H1 (cell line): Measurements from ENCODE around the gene LRRC37A. TPM values are rescaled to one million over a fixed set of nuclear protein-coding genes. Genes with fewer than 3 reads are reported as not detected.
"Not testable (repeated sequence)": the region's sequence is repeated elsewhere in the genome, so short reads cannot be mapped to it uniquely, and the experiment has no call there.

Experiments
- CTCF ChIA-PET: fragments of 300-600 bp; sonication (Branson Sonifier 250); formaldehyde crosslinking; loops from one replicate; lab custom pipeline; 2021; ENCODE audit not compliant: partially characterized antibody; lab: Charles Lee
- POLR2A ChIA-PET: fragments of 300-600 bp; sonication (Branson Sonifier 250); formaldehyde crosslinking; loops from one replicate; lab custom pipeline; 2021; ENCODE audit warnings: inconsistent platforms; ENCODE audit not compliant: partially characterized antibody; lab: Charles Lee
- DNase-seq, 2 experiments: peaks; one replicate each; pipeline versions ENCODE4 v3.0.0 to v3.0.0-alpha.2; 2010 to 2022; ENCODE audit warnings: low spot score in 2 of 2, low read depth in 1 of 2, mixed read lengths in 1 of 2
- FAIRE-seq: peaks from 2 replicates; lab custom pipeline; 2011; peaks lifted over from hg19 to GRCh38; lab: Jason Lieb, UNC
- H2AFZ ChIP-seq: 2 replicates; pipeline ENCODE4 v1.8.1; 2012; ENCODE audit warnings: low read length, inconsistent platforms
- H2AK5ac ChIP-seq: 2 replicates; pipeline ENCODE4 v1.6.1; 2013; ENCODE audit warnings: low read depth, low read length
- H2BK120ac ChIP-seq: replicated peaks from 2 replicates; pipeline ENCODE3; 2013; ENCODE audit warnings: low read depth, low read length, inconsistent platforms
- H2BK12ac ChIP-seq: 2 replicates; pipeline ENCODE4 v1.6.1; 2013; ENCODE audit warnings: low read depth, low read length
- H2BK15ac ChIP-seq: 2 replicates; pipeline ENCODE4 v1.6.1; 2013; ENCODE audit warnings: low read length
- H2BK20ac ChIP-seq: 2 replicates; pipeline ENCODE4 v1.6.1; 2013; ENCODE audit warnings: low read length
- H2BK5ac ChIP-seq: 2 replicates; pipeline ENCODE4 v1.6.1; 2013; ENCODE audit warnings: low read depth, low read length
- H3K14ac ChIP-seq: 2 replicates; pipeline ENCODE4 v1.6.1; 2013; ENCODE audit warnings: inconsistent platforms; ENCODE audit not compliant: insufficient read length
- H3K18ac ChIP-seq: 2 replicates; pipeline ENCODE4 v1.6.1; 2013; ENCODE audit warnings: low read length; ENCODE audit errors: extremely low read depth
- H3K23ac ChIP-seq: 2 replicates; pipeline ENCODE4 v1.6.1; 2013; ENCODE audit warnings: inconsistent platforms; ENCODE audit not compliant: insufficient read length
- H3K23me2 ChIP-seq: 2 replicates; pipeline ENCODE4 v1.6.1; 2013; ENCODE audit warnings: low read depth, low read length
- H3K27ac ChIP-seq: 2 replicates; pipeline ENCODE4 v1.6.1; 2011; ENCODE audit warnings: low read depth, low read length, inconsistent platforms
- H3K27me3 ChIP-seq, 4 experiments: replicated peaks in 1 of 4; 1 replicate in 1 of 4; 2 replicates in 3 of 4; pipeline versions ENCODE4 v1.6.1 to v1.8.1; 2011 to 2013; ENCODE audit warnings: low read length in 3 of 4, mild to moderate bottlenecking in 3 of 4, inconsistent platforms in 2 of 4, mixed read lengths in 2 of 4, moderate library complexity in 1 of 4; ENCODE audit not compliant: control insufficient read depth in 3 of 4, insufficient read depth in 3 of 4; ENCODE audit errors: extremely low read depth in 1 of 4
- H3K36me3 ChIP-seq, 4 experiments: 2 replicates each; pipeline versions ENCODE4 v1.6.1 to v1.8.1; 2011 to 2013; ENCODE audit warnings: mild to moderate bottlenecking in 4 of 4, low read length in 3 of 4, moderate library complexity in 2 of 4, control low read depth in 1 of 4, inconsistent platforms in 1 of 4; ENCODE audit not compliant: insufficient read depth in 4 of 4, control insufficient read depth in 2 of 4
- H3K4ac ChIP-seq: replicated peaks from 2 replicates; pipeline ENCODE3; 2013; ENCODE audit warnings: low read length, low read depth, mixed read lengths, inconsistent platforms; ENCODE audit not compliant: insufficient read length
- H3K4me1 ChIP-seq, 4 experiments: replicated peaks in 1 of 4; 1 replicate in 1 of 4; 2 replicates in 3 of 4; pipeline versions ENCODE4 v1.6.1 to v1.8.1; 2011 to 2013; ENCODE audit warnings: low read length in 3 of 4, inconsistent platforms in 2 of 4, mixed read lengths in 1 of 4; ENCODE audit not compliant: insufficient read depth in 4 of 4, control insufficient read depth in 3 of 4
- H3K4me2 ChIP-seq, 2 experiments: 2 replicates each; pipeline versions ENCODE4 v1.6.1 to v1.8.1; 2011 to 2013; ENCODE audit warnings: low read depth in 2 of 2, low read length in 2 of 2, control low read depth in 1 of 2, inconsistent platforms in 1 of 2, mild to moderate bottlenecking in 1 of 2; ENCODE audit not compliant: insufficient read depth in 1 of 2
- H3K4me3 ChIP-seq, 4 experiments: fragments of 200-600, 300-600 bp in 1 of 4; sonication (generic), shearing (Covaris generic), sonication (Bioruptor Twin) in 1 of 4; 2 replicates each; pipeline versions ENCODE4 v1.5.1 to v1.8.1; 2011 to 2016; ENCODE audit warnings: low read length in 4 of 4, low read depth in 3 of 4, control low read depth in 2 of 4, inconsistent platforms in 2 of 4, mild to moderate bottlenecking in 2 of 4, mixed read lengths in 1 of 4, moderate library complexity in 1 of 4; ENCODE audit not compliant: insufficient read depth in 2 of 4; ENCODE audit errors: extremely low read depth in 1 of 4
- H3K56ac ChIP-seq: replicated peaks from 2 replicates; pipeline ENCODE3; 2013; ENCODE audit warnings: low read depth, mild to moderate bottlenecking, mixed read lengths, low read length, inconsistent platforms; ENCODE audit not compliant: insufficient read length
- H3K79me1 ChIP-seq: 2 replicates; pipeline ENCODE4 v1.6.1; 2013; ENCODE audit warnings: low read depth, low read length, control low read depth
- H3K79me2 ChIP-seq, 2 experiments: 2 replicates each; pipeline versions ENCODE4 v1.6.1 to v1.8.1; 2012 to 2013; ENCODE audit warnings: low read length in 2 of 2, mild to moderate bottlenecking in 2 of 2, inconsistent platforms in 1 of 2; ENCODE audit not compliant: insufficient read depth in 2 of 2, control insufficient read depth in 1 of 2
- H3K9ac ChIP-seq, 4 experiments: replicated peaks in 1 of 4; 1 replicate in 1 of 4; 2 replicates in 3 of 4; pipeline versions ENCODE4 v1.6.1 to v1.8.1; 2011 to 2013; ENCODE audit warnings: low read depth in 3 of 4, low read length in 3 of 4, control low read depth in 2 of 4, mild to moderate bottlenecking in 2 of 4, moderate library complexity in 2 of 4, inconsistent platforms in 1 of 4; ENCODE audit errors: extremely low read depth in 1 of 4
- H3K9me3 ChIP-seq, 2 experiments: 2 replicates each; pipeline versions ENCODE4 v1.6.1 to v1.8.1; 2012 to 2013; ENCODE audit warnings: mild to moderate bottlenecking in 2 of 2, moderate library complexity in 2 of 2, control low read depth in 1 of 2, inconsistent platforms in 1 of 2, low read depth in 1 of 2, low read length in 1 of 2, mixed read lengths in 1 of 2; ENCODE audit not compliant: insufficient read depth in 2 of 2
- H4K20me1 ChIP-seq, 2 experiments: replicated peaks in 1 of 2; 2 replicates each; pipeline versions ENCODE3 to v1.8.1; 2011 to 2013; ENCODE audit warnings: inconsistent platforms in 2 of 2, low read length in 2 of 2, mild to moderate bottlenecking in 1 of 2; ENCODE audit not compliant: insufficient read depth in 2 of 2, control insufficient read depth in 1 of 2
- H4K5ac ChIP-seq: 2 replicates; pipeline ENCODE4 v1.6.1; 2013; ENCODE audit warnings: low read length, low read depth, mixed read lengths, inconsistent platforms; ENCODE audit not compliant: insufficient read length
- H4K8ac ChIP-seq: 2 replicates; pipeline ENCODE4 v1.8.0; 2013; ENCODE audit warnings: mild to moderate bottlenecking, moderate library complexity, low read length, inconsistent platforms; ENCODE audit not compliant: insufficient read depth; ENCODE audit errors: extremely low read depth
- H4K91ac ChIP-seq: replicated peaks from 2 replicates; pipeline ENCODE3; 2013; ENCODE audit warnings: low read length, mixed read lengths, inconsistent platforms; ENCODE audit not compliant: insufficient read length
- SP1 ChIP-seq: IDR thresholded peaks from 2 replicates; pipeline ENCODE4 v1.6.1; 2011; ENCODE audit warnings: low read depth, low read length
- WGBS, 2 experiments: shearing (Covaris generic) in 1 of 2; methylation state at CpG; one replicate each; pipeline versions ENCODE4 v1.1.6 to v1.1.7; 2013 to 2015; ENCODE audit warnings: low lambda C conversion rate in 2 of 2, mixed read lengths in 2 of 2, inconsistent platforms in 1 of 2, low coverage in 1 of 2, missing lambda C conversion rate in 1 of 2; ENCODE audit not compliant: insufficient replicate concordance in 2 of 2, insufficient coverage in 1 of 2, insufficient read length in 1 of 2; ENCODE audit errors: extremely low coverage in 1 of 2, missing lambda C conversion rate in 1 of 2; 5-methylcytosine and 5-hydroxymethylcytosine counted together
- polyA plus RNA-seq, 7 experiments: library from polyadenylated mRNA; depleted of rRNA in 3 of 7; stranded (reverse) in 5 of 7; unstranded in 2 of 7; fragments of >200 nt in 5 of 7; fragments of 200-250 nt in 2 of 7; gene quantifications; 1 replicate in 5 of 7; 2 replicates in 1 of 7; 4 replicates in 1 of 7; pipeline versions ENCODE4 v1.2.1 to v1.2.3, GENCODE V29; 2011 to 2013; ENCODE audit warnings: missing spikeins in 2 of 7, mixed read lengths in 2 of 7
- total RNA-seq: library from RNA; stranded (reverse); fragmentation: NEBNext Ultra II Directional; extraction: Animal tissue kit (Norgen Biotek cat#: 25700); gene quantifications from 2 replicates; pipeline ENCODE4 v1.2.1, GENCODE V29; 2021

The LRRC37A gene
- total and polyA plus RNA-seq, 2 of the 8 experiments (the other 6 are each of a cell fraction or from before 2014, with no cell fraction given) = 1.4 to 2.9 TPM

DNA sequence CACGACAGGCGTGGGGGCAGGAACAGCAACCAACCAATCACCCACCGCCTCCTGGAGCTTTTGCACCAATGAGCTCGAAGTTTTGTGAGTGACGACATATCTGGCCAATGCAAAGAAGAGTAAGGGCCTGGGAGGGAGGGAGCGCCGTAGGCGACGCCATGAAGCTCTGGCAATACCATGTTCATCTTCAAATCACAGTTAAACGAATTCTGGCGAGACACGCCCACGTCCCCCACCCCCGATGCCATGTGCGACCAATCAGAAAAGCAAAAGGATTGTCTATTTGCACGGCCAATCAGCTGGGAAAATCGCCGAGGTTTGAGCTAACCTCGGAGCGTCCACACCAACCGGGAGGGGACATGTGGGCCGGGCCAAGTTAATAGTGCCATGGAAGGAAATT lies 66.8 kb downstream of the LRRC37A start, which contains the start of gene ARL17B:
Gene ARL17B, minus strand, starts transcription at position 12 of the 400 bp plus-strand sequence. CDS start 3,369 bp downstream, outside the sequence.
- no CpG with 5 or more reads among the region's 22 CpGs for WGBS, 2 experiments
- not testable (repeated sequence) for H3K36me3 ChIP-seq
- H3K4me3 ChIP-seq = peak within 1 kb of the TSS in 1 of 4 experiments; percentile 43; a peak in 2 of 8 replicates
- TF ChIP-seq SP1 = peak; percentile 60
- TF ChIP-seq, all 59 proteins: peak for 1; not testable (repeated sequence) for 58
- H2BK15ac ChIP-seq, H3K23ac ChIP-seq, H2BK12ac ChIP-seq, H3K18ac ChIP-seq, H3K79me2 ChIP-seq, H3K4ac ChIP-seq, H4K5ac ChIP-seq, H3K56ac ChIP-seq, H2BK20ac ChIP-seq, H3K79me1 ChIP-seq, H3K4me1 ChIP-seq, H3K23me2 ChIP-seq, H3K9me3 ChIP-seq, H3K4me2 ChIP-seq, H2AFZ ChIP-seq, H3K9ac ChIP-seq, H3K27ac ChIP-seq, H4K20me1 ChIP-seq, H4K8ac ChIP-seq, H3K14ac ChIP-seq, H4K91ac ChIP-seq, H2BK5ac ChIP-seq, H2AK5ac ChIP-seq, POLR2A ChIA-PET, H2BK120ac ChIP-seq, CTCF ChIA-PET, H3K27me3 ChIP-seq: not testable (repeated sequence)
- FAIRE-seq = peak; percentile 99
- peak in 1 of 2 experiments; percentile 83 for DNase-seq

DNA sequence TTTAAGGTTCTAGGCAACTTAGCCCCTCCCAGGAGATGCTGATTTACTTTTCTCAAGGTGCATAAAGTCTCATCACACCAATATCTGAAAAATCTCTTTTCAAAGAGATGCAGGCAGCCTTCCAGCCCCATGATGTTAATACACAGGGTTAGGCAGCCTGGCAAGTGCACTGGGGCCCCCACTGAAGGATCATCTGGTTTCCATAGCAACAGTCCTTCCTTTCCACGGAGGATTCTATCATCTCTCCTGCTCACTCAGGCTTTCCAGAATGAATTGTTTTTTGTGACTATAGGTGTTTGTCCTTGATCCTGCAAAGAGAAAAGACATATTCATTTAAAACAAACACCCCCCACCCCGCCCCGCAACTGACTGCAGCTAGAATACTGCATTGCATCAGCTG lies 72.6 kb downstream of the LRRC37A start:
- H2BK5ac ChIP-seq, H3K79me1 ChIP-seq, H3K4me2 ChIP-seq, DNase-seq, H3K23me2 ChIP-seq, H4K5ac ChIP-seq, H4K91ac ChIP-seq, H3K56ac ChIP-seq, H3K4me3 ChIP-seq, H2BK120ac ChIP-seq, H2BK20ac ChIP-seq, H3K23ac ChIP-seq, H2AFZ ChIP-seq, H4K20me1 ChIP-seq, CTCF ChIA-PET, H3K14ac ChIP-seq, H3K4ac ChIP-seq, H3K27ac ChIP-seq, H3K18ac ChIP-seq, H3K9ac ChIP-seq, H3K27me3 ChIP-seq, FAIRE-seq, POLR2A ChIA-PET, H3K36me3 ChIP-seq, H3K9me3 ChIP-seq, H3K79me2 ChIP-seq, H4K8ac ChIP-seq, H2BK15ac ChIP-seq, H3K4me1 ChIP-seq, H2AK5ac ChIP-seq, H2BK12ac ChIP-seq: not testable (repeated sequence)
- no CpG with 5 or more reads among the region's 3 CpGs for WGBS, 2 experiments
